ENCODE data around the gene USP15.

DNA sequence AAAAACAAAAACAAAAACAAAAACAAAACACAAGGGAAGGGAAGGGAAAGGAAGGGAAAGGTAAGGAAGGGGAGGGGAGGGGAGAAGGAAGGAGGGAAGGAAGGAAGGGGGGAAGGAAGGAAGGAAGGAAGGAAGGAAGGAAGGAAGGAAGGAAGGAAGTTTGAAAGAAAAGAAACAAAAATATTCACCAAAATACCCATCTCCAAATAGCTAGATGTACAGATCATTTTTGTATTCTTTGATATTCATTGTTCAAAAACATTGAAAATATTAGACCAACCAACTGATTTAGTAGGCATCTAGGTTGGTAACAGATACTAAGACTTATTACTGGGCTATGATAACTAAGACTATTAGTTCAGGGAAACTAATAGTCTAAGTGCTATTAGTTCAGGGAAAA, 39.1 kb upstream of the USP15 start:
- TF ChIP-seq, protein P1, sequence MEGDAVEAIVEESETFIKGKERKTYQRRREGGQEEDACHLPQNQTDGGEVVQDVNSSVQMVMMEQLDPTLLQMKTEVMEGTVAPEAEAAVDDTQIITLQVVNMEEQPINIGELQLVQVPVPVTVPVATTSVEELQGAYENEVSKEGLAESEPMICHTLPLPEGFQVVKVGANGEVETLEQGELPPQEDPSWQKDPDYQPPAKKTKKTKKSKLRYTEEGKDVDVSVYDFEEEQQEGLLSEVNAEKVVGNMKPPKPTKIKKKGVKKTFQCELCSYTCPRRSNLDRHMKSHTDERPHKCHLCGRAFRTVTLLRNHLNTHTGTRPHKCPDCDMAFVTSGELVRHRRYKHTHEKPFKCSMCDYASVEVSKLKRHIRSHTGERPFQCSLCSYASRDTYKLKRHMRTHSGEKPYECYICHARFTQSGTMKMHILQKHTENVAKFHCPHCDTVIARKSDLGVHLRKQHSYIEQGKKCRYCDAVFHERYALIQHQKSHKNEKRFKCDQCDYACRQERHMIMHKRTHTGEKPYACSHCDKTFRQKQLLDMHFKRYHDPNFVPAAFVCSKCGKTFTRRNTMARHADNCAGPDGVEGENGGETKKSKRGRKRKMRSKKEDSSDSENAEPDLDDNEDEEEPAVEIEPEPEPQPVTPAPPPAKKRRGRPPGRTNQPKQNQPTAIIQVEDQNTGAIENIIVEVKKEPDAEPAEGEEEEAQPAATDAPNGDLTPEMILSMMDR (IDR thresholded peaks at IDR 0.05): no peak
- TF ChIP-seq POLR2A (IDR thresholded peaks at IDR 0.05): no peak
